ENCODE results near the gene PRR15L. TPM values are rescaled to one million over a fixed set of nuclear protein-coding genes. Genes with fewer than 3 reads are reported as not detected.
A peak's percentile ranks its signal among the peaks of the same experiment; 100 is the strongest.
"Not testable (repeated sequence)": the region's sequence is repeated elsewhere in the genome, so short reads cannot be mapped to it uniquely, and the experiment has no call there.

PRR15L gene
- total and polyA plus RNA-seq, 8 donors = 28.2 to 56.2 (median 40.8) TPM

GRCh38 chr17:47924785-47925677 is 32.7 kb downstream of the PRR15L start:
- TF ChIP-seq CTCF (IDR thresholded peaks at IDR 0.05) = no peak
- H3K9me3 ChIP-seq = no peaks in the 10 kb centered on the region
- intact Hi-C loops (cut with DNase I) = no loop called here
- peaks cover 0 to 80% of the 10 kb centered on the region in 2 donors for H3K36me3 ChIP-seq
- H3K4me3 ChIP-seq = no peak overlapping the region
- H3K27ac ChIP-seq = no peak overlapping the region
- H3K4me1 ChIP-seq = no peaks in the 10 kb centered on the region
- no peak for DNase-seq
- no peaks in the 10 kb centered on the region for H3K27me3 ChIP-seq
- ATAC-seq = peak; percentile 21

GRCh38 chr17:47919889-47920288 is 37.8 kb downstream of the PRR15L start:
- intact Hi-C loops (cut with DNase I); H3K9me3 ChIP-seq; H3K27me3 ChIP-seq: not testable (repeated sequence)

GRCh38 chr17:47918991-47919390 is 38.7 kb downstream of the PRR15L start:
- ATAC-seq = no peak
- no peak overlapping the region for H3K27ac ChIP-seq
- no peak for DNase-seq
- intact Hi-C loops (cut with DNase I) = no loop called here
- no peaks in the 10 kb centered on the region for H3K27me3 ChIP-seq
- H3K36me3 ChIP-seq = peaks cover 0 to 41% of the 10 kb centered on the region in 2 donors
- no peaks in the 10 kb centered on the region for H3K9me3 ChIP-seq
- no peak overlapping the region for H3K4me3 ChIP-seq
- no peak for TF ChIP-seq CTCF (IDR thresholded peaks at IDR 0.05)
- H3K4me1 ChIP-seq = peaks cover 0 to 10% of the 10 kb centered on the region in 2 donors

More at GRCh38 chr17:47919889-47920288, 37.8 kb downstream of the PRR15L start:
- H3K4me1 ChIP-seq, DNase-seq, ATAC-seq, H3K27ac ChIP-seq, H3K4me3 ChIP-seq: not testable (repeated sequence)
- H3K36me3 ChIP-seq = peaks cover 0 to 50% of the 10 kb centered on the region in 2 donors

GRCh38 chr17:47918006-47918405 is 39.7 kb downstream of the PRR15L start:
- intact Hi-C loops (cut with DNase I) = no loop called here
- H3K36me3 ChIP-seq = peaks cover 0 to 31% of the 10 kb centered on the region in 2 donors
- no peak for ATAC-seq
- DNase-seq = no peak
- no peak for TF ChIP-seq CTCF (IDR thresholded peaks at IDR 0.05)
- H3K4me1 ChIP-seq = peaks cover 0 to 10% of the 10 kb centered on the region in 2 donors
- no peaks in the 10 kb centered on the region for H3K9me3 ChIP-seq
- H3K4me3 ChIP-seq = no peak overlapping the region
- no peaks in the 10 kb centered on the region for H3K27me3 ChIP-seq
- no peak overlapping the region for H3K27ac ChIP-seq

GRCh38 chr17:47917581-47917980 is 40.1 kb downstream of the PRR15L start:
- no peak for DNase-seq
- Histone ChIP-seq H3K4me1 (peaks cover 0 to 10% of the 10 kb centered on the region in 2 donors), H3K4me3 (no peak overlapping the region), H3K27ac (no peak overlapping the region), H3K27me3 (no peaks in the 10 kb centered on the region), H3K36me3 (peaks cover 0 to 27% of the 10 kb centered on the region in 2 donors), H3K9me3 (no peaks in the 10 kb centered on the region)
- ATAC-seq = no peak
- intact Hi-C loops (cut with DNase I) = no loop called here
- TF ChIP-seq CTCF (IDR thresholded peaks at IDR 0.05) = no peak

All from left lung (tissue), 10 donors.